Mucosa of rectum (tissue), 2 donors: Measurements from ENCODE around the gene CELA2A.
"Not testable (repeated sequence)": the region's sequence is repeated elsewhere in the genome, so short reads cannot be mapped to it uniquely, and the experiment has no call there.

ENCODE experiments used
- H3K27ac ChIP-seq, 2 donors: one replicate each; pipeline ENCODE4 v1.7.0; 2013; ENCODE audit warnings: inconsistent platforms in 2 of 2, low read depth in 2 of 2, low read length in 2 of 2
- H3K27me3 ChIP-seq, 2 donors: one replicate each; pipeline ENCODE4 v1.7.0; 2013; ENCODE audit warnings: low read length in 2 of 2; ENCODE audit not compliant: control insufficient read depth in 2 of 2, insufficient read depth in 2 of 2
- H3K36me3 ChIP-seq, 2 donors: one replicate each; pipeline ENCODE4 v1.7.0; 2013; ENCODE audit warnings: low read length in 2 of 2; ENCODE audit not compliant: control insufficient read depth in 2 of 2, insufficient read depth in 2 of 2
- H3K4me1 ChIP-seq, 2 donors: one replicate each; pipeline ENCODE4 v1.7.0; 2013; ENCODE audit warnings: low read length in 2 of 2, mild to moderate bottlenecking in 1 of 2; ENCODE audit not compliant: control insufficient read depth in 2 of 2, insufficient read depth in 2 of 2
- H3K4me3 ChIP-seq, 2 donors: one replicate each; pipeline ENCODE4 v1.7.0; 2013; ENCODE audit warnings: low read length in 2 of 2
- H3K9ac ChIP-seq, 2 donors: one replicate each; pipeline ENCODE4 v1.7.0; 2013; ENCODE audit warnings: low read length in 2 of 2, low read depth in 1 of 2, mild to moderate bottlenecking in 1 of 2
- H3K9me3 ChIP-seq, 2 donors: one replicate each; pipeline ENCODE4 v1.7.0; 2013; ENCODE audit warnings: low read length in 2 of 2; ENCODE audit not compliant: control insufficient read depth in 2 of 2
- donor health status: healthy.
- donor health status: Normal muscosa, but diverticular disease.

Gene CELA2A

GRCh38 chr1:15477646-15478212 is 21.2 kb downstream of the CELA2A start:
- Histone ChIP-seq H3K4me1 (no peaks in the 10 kb centered on the region), H3K4me3 (no peak overlapping the region), H3K27me3 (no peaks in the 10 kb centered on the region), H3K27ac (no peak overlapping the region), H3K9me3 (no peaks in the 10 kb centered on the region), H3K36me3 (no peaks in the 10 kb centered on the region), H3K9ac (no peak overlapping the region)

GRCh38 chr1:15479654-15480347 is 23.3 kb downstream of the CELA2A start:
- no peak overlapping the region for H3K27ac ChIP-seq
- no peaks in the 10 kb centered on the region for H3K36me3 ChIP-seq
- no peaks in the 10 kb centered on the region for H3K9me3 ChIP-seq
- no peaks in the 10 kb centered on the region for H3K4me1 ChIP-seq
- H3K4me3 ChIP-seq = no peak overlapping the region
- H3K27me3 ChIP-seq = no peaks in the 10 kb centered on the region
- H3K9ac ChIP-seq = no peak overlapping the region

GRCh38 chr1:15482455-15482854 is 25.9 kb downstream of the CELA2A start:
- H3K27me3 ChIP-seq, H3K4me3 ChIP-seq, H3K9me3 ChIP-seq, H3K36me3 ChIP-seq, H3K27ac ChIP-seq, H3K9ac ChIP-seq, H3K4me1 ChIP-seq: not testable (repeated sequence)

- H3K27ac ChIP-seq, H3K4me3 ChIP-seq, H3K27me3 ChIP-seq, H3K9ac ChIP-seq, H3K4me1 ChIP-seq, H3K9me3 ChIP-seq, H3K36me3 ChIP-seq: not testable (repeated sequence)
These were observed 26.5 kb downstream of the CELA2A start for GRCh38 chr1:15482983-15483543.

- Histone ChIP-seq H3K27ac (no peak overlapping the region), H3K4me3 (no peak overlapping the region), H3K9ac (no peak overlapping the region), H3K36me3 (no peaks in the 10 kb centered on the region), H3K9me3 (no peaks in the 10 kb centered on the region), H3K27me3 (no peaks in the 10 kb centered on the region), H3K4me1 (no peaks in the 10 kb centered on the region)
These were observed 27.4 kb downstream of the CELA2A start for GRCh38 chr1:15483971-15484370.

GRCh38 chr1:15484443-15484842 is 27.9 kb downstream of the CELA2A start:
- not testable (repeated sequence) for H3K27me3 ChIP-seq, H3K9me3 ChIP-seq, H3K4me1 ChIP-seq, H3K36me3 ChIP-seq, H3K4me3 ChIP-seq, H3K27ac ChIP-seq, H3K9ac ChIP-seq

- Histone ChIP-seq H3K9me3 (no peaks in the 10 kb centered on the region), H3K27me3 (no peaks in the 10 kb centered on the region), H3K4me1 (no peaks in the 10 kb centered on the region), H3K36me3 (no peaks in the 10 kb centered on the region), H3K4me3 (no peak overlapping the region), H3K9ac (no peak overlapping the region), H3K27ac (no peak overlapping the region)
These were observed 29.1 kb downstream of the CELA2A start for GRCh38 chr1:15485636-15486035.

GRCh38 chr1:15486844-15487610 is 30.5 kb downstream of the CELA2A start:
- H3K4me3 ChIP-seq, H3K27ac ChIP-seq, H3K4me1 ChIP-seq, H3K36me3 ChIP-seq, H3K9ac ChIP-seq, H3K9me3 ChIP-seq, H3K27me3 ChIP-seq: not testable (repeated sequence)

- H3K36me3 ChIP-seq = peaks cover 1 to 8% of the 10 kb centered on the region in 2 donors
- H3K9ac ChIP-seq = no peak overlapping the region
- no peaks in the 10 kb centered on the region for H3K9me3 ChIP-seq
- no peaks in the 10 kb centered on the region for H3K4me1 ChIP-seq
- no peaks in the 10 kb centered on the region for H3K27me3 ChIP-seq
- H3K27ac ChIP-seq = no peak overlapping the region
- no peak overlapping the region for H3K4me3 ChIP-seq
These were observed 31.8 kb downstream of the CELA2A start for GRCh38 chr1:15488371-15488770.

GRCh38 chr1:15489052-15489736 is 32.7 kb downstream of the CELA2A start:
- Histone ChIP-seq H3K4me3 (no peak overlapping the region), H3K27ac (no peak overlapping the region), H3K36me3 (peaks cover 7 to 15% of the 10 kb centered on the region in 2 donors), H3K4me1 (no peaks in the 10 kb centered on the region), H3K27me3 (no peaks in the 10 kb centered on the region), H3K9ac (no peak overlapping the region), H3K9me3 (no peaks in the 10 kb centered on the region)
